Ovary (tissue), 9 donors: Measurements from ENCODE around the gene GRID2. TPM values are rescaled to one million over a fixed set of nuclear protein-coding genes. Genes with fewer than 3 reads are reported as not detected.

Experiments
- DNase-seq, 5 donors: peaks; one replicate each; pipeline ENCODE4 v3.0.0-alpha.2; 2019 to 2020
- H3K27ac ChIP-seq, 2 donors: fragments of 200-600 bp; one replicate each; pipeline versions ENCODE4 v1.5.1 to v1.8.0; 2019 to 2022
- H3K27me3 ChIP-seq: fragments of 200-600 bp; one replicate; pipeline ENCODE4 v1.8.0; 2022
- H3K36me3 ChIP-seq: fragments of 200-600 bp; sonication (generic); one replicate; pipeline ENCODE4 v1.5.1; 2019
- H3K4me1 ChIP-seq: one replicate; pipeline ENCODE4 v1.8.1; 2013; ENCODE audit warnings: mild to moderate bottlenecking, moderate library complexity; ENCODE audit not compliant: insufficient read depth
- H3K4me3 ChIP-seq: fragments of 200-600 bp; sonication (generic); one replicate; pipeline ENCODE4 v1.5.1; 2017
- H3K9me3 ChIP-seq, 2 donors: fragments of 200-600 bp in 1 of 2; sonication (generic) in 1 of 2; one replicate each; pipeline versions ENCODE4 v1.5.1 to v1.8.1; 2013 to 2019; ENCODE audit warnings: mild to moderate bottlenecking in 1 of 2, moderate library complexity in 1 of 2
- EP300 ChIP-seq: sonication (generic); formaldehyde crosslinking; IDR thresholded peaks from one replicate; pipeline ENCODE4 v1.6.1; 2017; ENCODE audit warnings: antibody characterized with exemption
- POLR2A ChIP-seq: fragments of 450-650 bp; IDR thresholded peaks from one replicate; pipeline ENCODE4 v1.6.1; 2017; ENCODE audit warnings: antibody characterized with exemption, mild to moderate bottlenecking, moderate library complexity
- WGBS, 3 donors: extraction: QIAGEN DNeasy Blood & Tissue Kit in 1 of 3; methylation state at CpG; one replicate each; pipeline versions ENCODE4 v1.1.5 to v1.1.7; 2013 to 2017; 5-methylcytosine and 5-hydroxymethylcytosine counted together
- intact Hi-C, 4 donors: fragments of 100-400 bp; cut with DNase I; formaldehyde crosslinking; loops; one replicate each; pipeline versions ENCODE4 v1.11.0 to v1.15.1; 2022 to 2023
- polyA plus RNA-seq, 2 donors: library from polyadenylated mRNA; stranded (reverse); fragments of 200-250 nt in 1 of 2; fragments of 350-450 nt in 1 of 2; fragmentation: Illumina TruSeq in 1 of 2; extraction: RNeasy Lipid Tissue Mini Kit (QIAGEN cat#74804) in 1 of 2; gene quantifications; one replicate each; pipeline ENCODE4 v1.2.3, GENCODE V29; 2013 to 2014
- total RNA-seq, 7 donors: library from RNA; depleted of rRNA in 2 of 7; stranded (reverse); fragments of >200 nt in 2 of 7; fragmentation: NEBNext Ultra II Directional in 3 of 7; extraction: Animal tissue kit (Norgen Biotek cat#: 25700) in 3 of 7; gene quantifications; one replicate each; pipeline versions ENCODE4 v1.1.0 to v1.2.4, GENCODE V29; 2016 to 2023
- TF ChIP-seq, protein P1 (sequence below), 3 donors: fragments of 450-650 bp in 2 of 3; fragments of 200-600 bp in 1 of 3; IDR thresholded peaks; one replicate each; pipeline versions ENCODE4 v1.5.1 to v1.8.0; 2016 to 2022; ENCODE audit warnings: antibody characterized with exemption in 3 of 3, mild to moderate bottlenecking in 1 of 3
- donor health status: DM: no; HTN: no; CAD: no; lungs with moderate emphysema.
- donor health status: DM: no; HTN: no; CAD: no.
- donor health status: Bipolar disorder and iron deficiency.
- donor health status: DM: yes; HTN: yes; CAD: no.
- donor health status: DM: no; HTN: no; CAD: no.
- donor health status: DM: yes; HTN: yes; CAD: no.

GRID2 gene
- total and polyA plus RNA-seq, 9 donors, result 0.65 to 6.8 (median 2.6) TPM

DNA sequence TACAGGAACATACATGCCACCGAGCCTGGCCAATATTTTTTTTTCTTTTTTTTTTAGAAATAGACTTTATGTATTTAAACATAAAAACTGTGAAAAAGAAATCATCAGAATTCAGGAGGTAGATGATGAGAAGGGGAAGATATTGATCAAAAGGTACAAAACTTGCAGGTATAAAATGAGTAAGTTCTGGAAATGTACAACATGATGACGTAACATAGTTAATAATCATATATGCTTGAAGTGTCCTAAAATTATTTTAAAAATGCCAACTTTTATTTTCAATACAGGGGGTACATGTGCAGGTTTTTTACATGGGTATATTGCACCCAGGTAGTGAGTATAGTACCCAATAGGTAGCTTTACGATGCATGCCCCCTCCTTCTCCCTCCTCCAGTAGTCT lies 337.6 kb downstream of the GRID2 start:
- H3K27me3 ChIP-seq, result no peaks in the 10 kb centered on the region
- TF ChIP-seq POLR2A, result no peak
- TF ChIP-seq, protein P1, sequence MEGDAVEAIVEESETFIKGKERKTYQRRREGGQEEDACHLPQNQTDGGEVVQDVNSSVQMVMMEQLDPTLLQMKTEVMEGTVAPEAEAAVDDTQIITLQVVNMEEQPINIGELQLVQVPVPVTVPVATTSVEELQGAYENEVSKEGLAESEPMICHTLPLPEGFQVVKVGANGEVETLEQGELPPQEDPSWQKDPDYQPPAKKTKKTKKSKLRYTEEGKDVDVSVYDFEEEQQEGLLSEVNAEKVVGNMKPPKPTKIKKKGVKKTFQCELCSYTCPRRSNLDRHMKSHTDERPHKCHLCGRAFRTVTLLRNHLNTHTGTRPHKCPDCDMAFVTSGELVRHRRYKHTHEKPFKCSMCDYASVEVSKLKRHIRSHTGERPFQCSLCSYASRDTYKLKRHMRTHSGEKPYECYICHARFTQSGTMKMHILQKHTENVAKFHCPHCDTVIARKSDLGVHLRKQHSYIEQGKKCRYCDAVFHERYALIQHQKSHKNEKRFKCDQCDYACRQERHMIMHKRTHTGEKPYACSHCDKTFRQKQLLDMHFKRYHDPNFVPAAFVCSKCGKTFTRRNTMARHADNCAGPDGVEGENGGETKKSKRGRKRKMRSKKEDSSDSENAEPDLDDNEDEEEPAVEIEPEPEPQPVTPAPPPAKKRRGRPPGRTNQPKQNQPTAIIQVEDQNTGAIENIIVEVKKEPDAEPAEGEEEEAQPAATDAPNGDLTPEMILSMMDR (IDR thresholded peaks at IDR 0.05), result no peak
- no peak for TF ChIP-seq EP300
- 89 to 95% (median 91%) methylated on average over 3 of the region's 3 CpGs for WGBS, 3 donors
- no peaks in the 10 kb centered on the region for H3K4me1 ChIP-seq
- H3K4me3 ChIP-seq, result no peak overlapping the region
- intact Hi-C loops, result no loop called here
- H3K27ac ChIP-seq, result no peak overlapping the region
- no peak for DNase-seq
- H3K36me3 ChIP-seq, result no peaks in the 10 kb centered on the region
- H3K9me3 ChIP-seq, result no peaks in the 10 kb centered on the region

DNA sequence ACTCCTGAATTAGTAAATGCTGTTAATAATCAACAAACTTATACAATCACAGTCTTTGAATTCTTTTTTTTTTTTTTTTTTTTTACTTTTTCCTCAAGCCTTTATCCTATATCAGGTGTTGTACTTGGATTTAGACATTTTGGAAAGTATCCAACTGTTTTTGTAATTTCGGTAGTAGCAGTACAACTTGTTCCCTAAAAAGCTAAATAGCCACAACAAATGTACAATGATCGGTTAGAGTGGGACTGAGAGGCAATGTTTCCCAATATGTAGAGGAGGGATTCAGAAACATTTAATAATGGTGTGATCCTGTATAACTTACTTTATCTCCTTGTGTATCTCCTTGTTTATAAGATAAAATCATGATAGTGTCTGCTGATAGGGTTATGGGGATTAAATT lies 343.1 kb downstream of the GRID2 start:
- H3K9me3 ChIP-seq, result no peaks in the 10 kb centered on the region
- H3K4me3 ChIP-seq, result no peak overlapping the region
- H3K36me3 ChIP-seq, result no peaks in the 10 kb centered on the region
- TF ChIP-seq POLR2A (no peak), EP300 (no peak)
- TF ChIP-seq, protein P1 (IDR thresholded peaks at IDR 0.05), result no peak
- H3K27ac ChIP-seq, result no peak overlapping the region
- intact Hi-C loops, result no loop called here
- 22 to 40% (median 24%) methylated on average over 2 of the region's 2 CpGs for WGBS, 3 donors
- no peak for DNase-seq
- no peaks in the 10 kb centered on the region for H3K27me3 ChIP-seq
- no peaks in the 10 kb centered on the region for H3K4me1 ChIP-seq

DNA sequence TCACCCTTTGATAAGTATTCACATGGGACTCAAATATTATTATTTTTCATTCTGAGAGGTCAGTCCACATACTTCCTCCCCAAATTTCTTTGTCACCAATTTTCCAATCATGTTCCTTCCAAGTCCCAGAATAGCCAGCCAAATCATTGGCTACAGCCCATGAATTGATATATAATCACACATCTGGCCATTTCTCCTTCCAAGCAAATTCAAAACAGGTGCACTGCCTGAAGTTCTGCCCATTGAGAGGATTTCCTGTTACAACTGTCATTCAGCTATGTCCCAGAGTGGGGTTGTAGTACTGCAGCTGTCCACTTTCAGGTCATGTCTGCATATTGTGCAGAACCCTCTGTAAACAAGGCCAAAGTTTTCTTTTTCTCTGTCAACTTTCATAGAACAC lies 347.8 kb downstream of the GRID2 start:
- no peaks in the 10 kb centered on the region for H3K36me3 ChIP-seq
- intact Hi-C loops, result no loop called here
- no peak for DNase-seq
- H3K27me3 ChIP-seq, result no peaks in the 10 kb centered on the region
- H3K27ac ChIP-seq, result no peak overlapping the region
- H3K4me1 ChIP-seq, result no peaks in the 10 kb centered on the region
- TF ChIP-seq EP300 (no peak), POLR2A (no peak)
- TF ChIP-seq, protein P1 (IDR thresholded peaks at IDR 0.05), result no peak
- H3K9me3 ChIP-seq, result no peaks in the 10 kb centered on the region
- H3K4me3 ChIP-seq, result no peak overlapping the region

GRCh38 chr4:92654084-92654483 lies 350.3 kb downstream of the GRID2 start:
- H3K4me1 ChIP-seq, result no peaks in the 10 kb centered on the region
- no peak overlapping the region for H3K4me3 ChIP-seq
- H3K36me3 ChIP-seq, result no peaks in the 10 kb centered on the region
- H3K27me3 ChIP-seq, result no peaks in the 10 kb centered on the region
- no peaks in the 10 kb centered on the region for H3K9me3 ChIP-seq
- TF ChIP-seq EP300 (no peak), POLR2A (no peak)
- TF ChIP-seq, protein P1 (IDR thresholded peaks at IDR 0.05), result no peak
- intact Hi-C loops, result no loop called here
- DNase-seq, result no peak
- no peak overlapping the region for H3K27ac ChIP-seq

GRCh38 chr4:92657695-92658094 lies 353.9 kb downstream of the GRID2 start:
- Histone ChIP-seq H3K9me3 (no peaks in the 10 kb centered on the region), H3K27me3 (no peaks in the 10 kb centered on the region), H3K4me1 (no peaks in the 10 kb centered on the region), H3K27ac (no peak overlapping the region), H3K36me3 (no peaks in the 10 kb centered on the region), H3K4me3 (no peak overlapping the region)
- no peak for DNase-seq
- intact Hi-C loops, result no loop called here
- TF ChIP-seq EP300 (no peak), POLR2A (no peak)
- TF ChIP-seq, protein P1 (IDR thresholded peaks at IDR 0.05), result no peak
